Measurements from ENCODE around the gene PLD5.
"Not testable (repeated sequence)": the region's sequence is repeated elsewhere in the genome, so short reads cannot be mapped to it uniquely, and the experiment has no call there.

The PLD5 gene

GRCh38 chr1:242162140-242162539 is 362.4 kb downstream of the PLD5 start:
- DNase-seq (ENCODE audit: low read depth, low spot score): no peak

- DNase-seq (ENCODE audit: low read depth, low spot score): no peak
These were observed 377.2 kb downstream of the PLD5 start for GRCh38 chr1:242147096-242147976.

- DNase-seq (ENCODE audit: low read depth, low spot score): no peak
These were observed 377.8 kb downstream of the PLD5 start for GRCh38 chr1:242146652-242147051.

- no peak for DNase-seq (ENCODE audit: low read depth, low spot score)
These were observed 383.7 kb downstream of the PLD5 start for GRCh38 chr1:242140836-242141235.

- no peak for DNase-seq (ENCODE audit: low read depth, low spot score)
These were observed 384.5 kb downstream of the PLD5 start for GRCh38 chr1:242139986-242140385.

- DNase-seq (ENCODE audit: low read depth, low spot score): no peak
These were observed 385.1 kb downstream of the PLD5 start for GRCh38 chr1:242139442-242139841.

- no peak for DNase-seq (ENCODE audit: low read depth, low spot score)
These were observed 390.7 kb downstream of the PLD5 start for GRCh38 chr1:242133796-242134195.

GRCh38 chr1:242133351-242133750 is 391.1 kb downstream of the PLD5 start:
- DNase-seq (ENCODE audit: low read depth, low spot score): no peak

- DNase-seq (ENCODE audit: low read depth, low spot score): no peak
These were observed 392.2 kb downstream of the PLD5 start for GRCh38 chr1:242132121-242132817.

- no peak for DNase-seq (ENCODE audit: low read depth, low spot score)
These were observed 395.5 kb downstream of the PLD5 start for GRCh38 chr1:242128951-242129502.

GRCh38 chr1:242120432-242120831 is 404.1 kb downstream of the PLD5 start:
- DNase-seq (ENCODE audit: low read depth, low spot score): no peak

GRCh38 chr1:242100921-242101320 is 423.6 kb downstream of the PLD5 start:
- no peak for DNase-seq (ENCODE audit: low read depth, low spot score)

GRCh38 chr1:242097283-242097682 is 427.2 kb downstream of the PLD5 start:
- DNase-seq (ENCODE audit: low read depth, low spot score): not testable (repeated sequence)

GRCh38 chr1:242093116-242093515 is 431.4 kb downstream of the PLD5 start:
- no peak for DNase-seq (ENCODE audit: low read depth, low spot score)

GRCh38 chr1:242089911-242090310 is 434.6 kb downstream of the PLD5 start:
- DNase-seq (ENCODE audit: low read depth, low spot score): no peak

GRCh38 chr1:242088875-242089274 is 435.6 kb downstream of the PLD5 start:
- no peak for DNase-seq (ENCODE audit: low read depth, low spot score)

- DNase-seq (ENCODE audit: low read depth, low spot score): no peak
These were observed 437.8 kb downstream of the PLD5 start for GRCh38 chr1:242086706-242087105.

GRCh38 chr1:242086093-242086492 is 438.4 kb downstream of the PLD5 start:
- no peak for DNase-seq (ENCODE audit: low read depth, low spot score)

GRCh38 chr1:242083742-242084141 is 440.8 kb downstream of the PLD5 start:
- no peak for DNase-seq (ENCODE audit: low read depth, low spot score)

GRCh38 chr1:242081446-242081845 is 443.1 kb downstream of the PLD5 start:
- DNase-seq (ENCODE audit: low read depth, low spot score): no peak

GRCh38 chr1:242065813-242066212 is 458.7 kb downstream of the PLD5 start:
- DNase-seq (ENCODE audit: low read depth, low spot score): no peak

GRCh38 chr1:242062271-242062670 is 462.2 kb downstream of the PLD5 start:
- no peak for DNase-seq (ENCODE audit: low read depth, low spot score)

GRCh38 chr1:242059976-242060375 is 464.5 kb downstream of the PLD5 start:
- no peak for DNase-seq (ENCODE audit: low read depth, low spot score)

Data from activated CD4-positive, CD25-positive, alpha-beta regulatory T cell treated with anti-CD3 and anti-CD28 coated beads, Interleukin-2, amount 50 U/mL, for 16 hours (primary cell).